HepG2 (cell line): ENCODE data around the gene CDK2AP2. TPM values are rescaled to one million over a fixed set of nuclear protein-coding genes. Genes with fewer than 3 reads are reported as not detected.

ENCODE experiments used
- ARNTL ChIP-seq: sonication (generic); formaldehyde crosslinking; IDR thresholded peaks from 2 replicates; pipeline ENCODE4 v1.4.0; 2020; ENCODE audit warnings: mild to moderate bottlenecking, missing genetic modification reagents
- ATF7-NPFF ChIP-seq: sonication (generic); formaldehyde crosslinking; IDR thresholded peaks from 2 replicates; pipeline ENCODE4 v1.8.1; 2023; ENCODE audit warnings: mild to moderate bottlenecking, low read depth, missing genetic modification reagents, moderate library complexity
- BRD4 ChIP-seq: sonication (generic); formaldehyde crosslinking; IDR thresholded peaks from 2 replicates; pipeline ENCODE4 v1.4.0; 2020; ENCODE audit warnings: missing genetic modification reagents
- FIP1L1 ChIP-seq: fragments of 200-400 bp; formaldehyde crosslinking; IDR thresholded peaks from 2 replicates; pipeline ENCODE4 v1.6.1; 2018; ENCODE audit warnings: low read depth, mild to moderate bottlenecking, low read length, moderate library complexity, borderline replicate concordance; ENCODE audit not compliant: insufficient read depth
- KMT2B ChIP-seq: IDR thresholded peaks from 2 replicates; pipeline ENCODE4 v1.6.1; 2016; ENCODE audit warnings: missing genetic modification reagents, missing compliant biosample characterization
- MAFG ChIP-seq: sonication (generic); formaldehyde crosslinking; IDR thresholded peaks from 2 replicates; pipeline ENCODE4 v1.5.1; 2020; ENCODE audit warnings: mild to moderate bottlenecking, missing genetic modification reagents
- PTBP1 ChIP-seq: fragments of 200-400 bp; formaldehyde crosslinking; IDR thresholded peaks from 2 replicates; pipeline ENCODE4 v1.6.1; 2018; ENCODE audit warnings: low read length, low read depth; ENCODE audit not compliant: poor library complexity, severe bottlenecking
- RBFOX2 ChIP-seq: fragments of 200-400 bp; formaldehyde crosslinking; IDR thresholded peaks from 2 replicates; pipeline ENCODE4 v1.6.1; 2017; ENCODE audit warnings: low read depth, mild to moderate bottlenecking, low read length
- TARDBP ChIP-seq: sonication (generic); formaldehyde crosslinking; IDR thresholded peaks from 2 replicates; pipeline ENCODE4 v1.8.0; 2022; ENCODE audit warnings: mild to moderate bottlenecking, missing genetic modification reagents
- TCF12 ChIP-seq, 2 experiments: fragments of 450-650 bp in 1 of 2; sonication (generic) in 1 of 2; formaldehyde crosslinking in 1 of 2; IDR thresholded peaks; 2 replicates each; pipeline versions ENCODE4 v1.6.1 to v1.8.0; 2017 to 2022; ENCODE audit warnings: antibody characterized with exemption in 1 of 2, mild to moderate bottlenecking in 1 of 2, missing genetic modification reagents in 1 of 2, moderate library complexity in 1 of 2
- XRCC5 ChIP-seq: fragments of 200-400 bp; formaldehyde crosslinking; optimal IDR thresholded peaks from 2 replicates; pipeline ENCODE3; 2017; ENCODE audit warnings: mild to moderate bottlenecking, low read length
- ZC3H4 ChIP-seq: sonication (generic); formaldehyde crosslinking; IDR thresholded peaks from 2 replicates; pipeline ENCODE4 v1.4.0; 2020; ENCODE audit warnings: missing genetic modification reagents, borderline replicate concordance
- ZNF629 ChIP-seq: sonication (generic); formaldehyde crosslinking; conservative IDR thresholded peaks from 2 replicates; pipeline ENCODE4 v1.5.0; 2020; ENCODE audit warnings: missing genetic modification reagents
- ZNF660 ChIP-seq: sonication (generic); formaldehyde crosslinking; IDR thresholded peaks from 2 replicates; pipeline ENCODE4 v1.5.1; 2020; ENCODE audit warnings: mild to moderate bottlenecking, low read depth, missing genetic modification reagents, borderline replicate concordance
- ZSCAN29 ChIP-seq: sonication (generic); formaldehyde crosslinking; conservative IDR thresholded peaks from 2 replicates; pipeline ENCODE4 v1.4.0; 2020; ENCODE audit warnings: mild to moderate bottlenecking, missing genetic modification reagents
- polyA plus RNA-seq, 8 experiments: library from polyadenylated mRNA; depleted of rRNA in 3 of 8; stranded (reverse) in 7 of 8; unstranded in 1 of 8; fragments of >200 nt; fragmentation: Illumina TruSeq in 4 of 8; extraction: Trizol in 4 of 8; gene quantifications; 2 replicates each; pipeline versions ENCODE4 v1.2.1 to v1.2.3, GENCODE V29; 2011 to 2016; ENCODE audit warnings: low read depth in 4 of 8, missing spikeins in 1 of 8, mixed read lengths in 1 of 8; ENCODE audit not compliant: insufficient read depth in 1 of 8
- total RNA-seq, 5 experiments: library from RNA; depleted of rRNA; stranded (reverse); fragments of >200 nt; fragmentation: Illumina TruSeq; extraction: Trizol; gene quantifications; 2 replicates each; pipeline ENCODE4 v1.2.3, GENCODE V29; 2016; ENCODE audit warnings: low read depth in 1 of 5
- TF ChIP-seq, protein P1 (sequence below): sonication (generic); formaldehyde crosslinking; IDR thresholded peaks from 2 replicates; pipeline ENCODE4 v1.9.0; 2022; ENCODE audit warnings: missing genetic modification reagents, mild to moderate bottlenecking, borderline replicate concordance
- TF ChIP-seq, protein P2 (sequence below): IDR thresholded peaks from 2 replicates; pipeline ENCODE4 v1.6.1; 2018; ENCODE audit warnings: missing genetic modification reagents, mild to moderate bottlenecking, missing compliant biosample characterization
- TF ChIP-seq, protein P3 (sequence below): sonication (generic); formaldehyde crosslinking; IDR thresholded peaks from 2 replicates; pipeline ENCODE4 v1.4.0; 2020; ENCODE audit warnings: mild to moderate bottlenecking, missing genetic modification reagents, borderline replicate concordance
- TF ChIP-seq, protein P4 (sequence below): sonication (generic); formaldehyde crosslinking; conservative IDR thresholded peaks from 2 replicates; pipeline ENCODE4 v1.8.0; 2022; ENCODE audit warnings: missing genetic modification reagents
- TF ChIP-seq, protein P5 (sequence below): sonication (generic); formaldehyde crosslinking; IDR thresholded peaks from 2 replicates; pipeline ENCODE4 v1.5.0; 2020; ENCODE audit warnings: missing genetic modification reagents, mild to moderate bottlenecking, borderline replicate concordance

CDK2AP2 gene
- total and polyA plus RNA-seq, 2 of the 13 experiments (the other 11 are each of a cell fraction or from before 2014, with no cell fraction given) = 15.0 to 23.2 TPM

DNA sequence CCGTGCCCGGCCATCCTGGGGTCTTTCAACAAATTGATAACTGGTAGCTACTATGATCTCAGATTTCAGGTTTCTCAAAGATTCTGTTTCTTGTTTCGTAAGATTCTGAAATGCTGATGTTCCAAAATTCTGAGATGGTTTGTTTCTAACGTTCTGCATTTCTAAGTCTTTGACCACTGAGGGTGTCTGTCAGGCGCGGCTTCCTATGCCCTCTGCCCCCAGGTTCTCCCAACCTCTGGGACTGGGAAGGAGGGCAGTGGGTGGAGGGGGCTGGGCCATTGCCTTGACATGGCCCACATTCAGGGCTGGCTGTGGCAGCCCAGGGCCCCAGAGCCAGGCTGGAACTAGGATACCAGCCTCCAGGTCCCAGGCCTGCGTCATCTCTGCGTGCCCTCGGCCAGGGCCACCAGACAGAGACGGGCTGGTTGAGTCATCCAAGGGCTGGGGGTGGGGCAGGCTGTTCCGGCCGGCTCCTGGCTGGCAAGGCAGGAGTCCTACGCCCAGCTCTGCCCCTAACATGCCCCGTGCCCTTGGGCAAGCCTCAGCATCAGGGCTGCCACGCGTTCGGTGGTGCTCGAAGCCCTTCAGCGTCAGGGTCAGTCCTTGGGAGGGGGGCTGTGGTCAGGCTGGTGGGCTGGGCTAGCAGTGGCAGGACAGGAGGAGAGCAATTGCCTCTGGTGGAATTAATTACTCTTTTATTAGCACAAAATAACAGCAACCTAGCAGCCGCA, 44.1 kb downstream of the CDK2AP2 start (continued):
- TF ChIP-seq TCF12 (IDR thresholded peaks at IDR 0.05) = no peak
- TF ChIP-seq TCF12 (CRISPR knock-in tag; IDR thresholded peaks at IDR 0.05) = no peak
- TF ChIP-seq, protein P1, sequence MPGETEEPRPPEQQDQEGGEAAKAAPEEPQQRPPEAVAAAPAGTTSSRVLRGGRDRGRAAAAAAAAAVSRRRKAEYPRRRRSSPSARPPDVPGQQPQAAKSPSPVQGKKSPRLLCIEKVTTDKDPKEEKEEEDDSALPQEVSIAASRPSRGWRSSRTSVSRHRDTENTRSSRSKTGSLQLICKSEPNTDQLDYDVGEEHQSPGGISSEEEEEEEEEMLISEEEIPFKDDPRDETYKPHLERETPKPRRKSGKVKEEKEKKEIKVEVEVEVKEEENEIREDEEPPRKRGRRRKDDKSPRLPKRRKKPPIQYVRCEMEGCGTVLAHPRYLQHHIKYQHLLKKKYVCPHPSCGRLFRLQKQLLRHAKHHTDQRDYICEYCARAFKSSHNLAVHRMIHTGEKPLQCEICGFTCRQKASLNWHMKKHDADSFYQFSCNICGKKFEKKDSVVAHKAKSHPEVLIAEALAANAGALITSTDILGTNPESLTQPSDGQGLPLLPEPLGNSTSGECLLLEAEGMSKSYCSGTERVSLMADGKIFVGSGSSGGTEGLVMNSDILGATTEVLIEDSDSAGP = peak; percentile 74; the same call in 1 of the 2 replicates
- TF ChIP-seq ZNF629 = no peak
- no peak for TF ChIP-seq ZSCAN29 (CRISPR knock-in tag)
- no peak for TF ChIP-seq ZNF660
- TF ChIP-seq, protein P2, sequence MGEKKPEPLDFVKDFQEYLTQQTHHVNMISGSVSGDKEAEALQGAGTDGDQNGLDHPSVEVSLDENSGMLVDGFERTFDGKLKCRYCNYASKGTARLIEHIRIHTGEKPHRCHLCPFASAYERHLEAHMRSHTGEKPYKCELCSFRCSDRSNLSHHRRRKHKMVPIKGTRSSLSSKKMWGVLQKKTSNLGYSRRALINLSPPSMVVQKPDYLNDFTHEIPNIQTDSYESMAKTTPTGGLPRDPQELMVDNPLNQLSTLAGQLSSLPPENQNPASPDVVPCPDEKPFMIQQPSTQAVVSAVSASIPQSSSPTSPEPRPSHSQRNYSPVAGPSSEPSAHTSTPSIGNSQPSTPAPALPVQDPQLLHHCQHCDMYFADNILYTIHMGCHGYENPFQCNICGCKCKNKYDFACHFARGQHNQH = peak; percentile 60
- TF ChIP-seq ATF7-NPFF (CRISPR knock-in tag) = peak; percentile 76; the same call in 1 of the 2 replicates
- TF ChIP-seq ZC3H4 = peak; percentile 95; the same call in 1 of the 2 replicates
- no peak for TF ChIP-seq XRCC5
- TF ChIP-seq, protein P3, sequence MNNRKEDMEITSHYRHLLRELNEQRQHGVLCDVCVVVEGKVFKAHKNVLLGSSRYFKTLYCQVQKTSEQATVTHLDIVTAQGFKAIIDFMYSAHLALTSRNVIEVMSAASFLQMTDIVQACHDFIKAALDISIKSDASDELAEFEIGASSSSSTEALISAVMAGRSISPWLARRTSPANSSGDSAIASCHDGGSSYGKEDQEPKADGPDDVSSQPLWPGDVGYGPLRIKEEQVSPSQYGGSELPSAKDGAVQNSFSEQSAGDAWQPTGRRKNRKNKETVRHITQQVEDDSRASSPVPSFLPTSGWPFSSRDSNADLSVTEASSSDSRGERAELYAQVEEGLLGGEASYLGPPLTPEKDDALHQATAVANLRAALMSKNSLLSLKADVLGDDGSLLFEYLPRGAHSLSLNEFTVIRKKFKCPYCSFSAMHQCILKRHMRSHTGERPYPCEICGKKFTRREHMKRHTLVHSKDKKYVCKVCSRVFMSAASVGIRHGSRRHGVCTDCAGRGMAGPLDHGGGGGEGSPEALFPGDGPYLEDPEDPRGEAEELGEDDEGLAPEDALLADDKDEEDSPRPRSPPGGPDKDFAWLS (CRISPR knock-in tag) = no peak
- 0 out of 2 replicates have a peak, but pooled peaks have one; percentile 61 for TF ChIP-seq FIP1L1
- peak; percentile 68; the same call in 1 of the 2 replicates for TF ChIP-seq RBFOX2
- no peak for TF ChIP-seq PTBP1
- no peak for TF ChIP-seq MAFG (CRISPR knock-in tag)
- TF ChIP-seq ARNTL = no peak
- TF ChIP-seq TARDBP (CRISPR knock-in tag) = no peak
- no peak for TF ChIP-seq BRD4 (CRISPR knock-in tag)
- TF ChIP-seq, protein P4, sequence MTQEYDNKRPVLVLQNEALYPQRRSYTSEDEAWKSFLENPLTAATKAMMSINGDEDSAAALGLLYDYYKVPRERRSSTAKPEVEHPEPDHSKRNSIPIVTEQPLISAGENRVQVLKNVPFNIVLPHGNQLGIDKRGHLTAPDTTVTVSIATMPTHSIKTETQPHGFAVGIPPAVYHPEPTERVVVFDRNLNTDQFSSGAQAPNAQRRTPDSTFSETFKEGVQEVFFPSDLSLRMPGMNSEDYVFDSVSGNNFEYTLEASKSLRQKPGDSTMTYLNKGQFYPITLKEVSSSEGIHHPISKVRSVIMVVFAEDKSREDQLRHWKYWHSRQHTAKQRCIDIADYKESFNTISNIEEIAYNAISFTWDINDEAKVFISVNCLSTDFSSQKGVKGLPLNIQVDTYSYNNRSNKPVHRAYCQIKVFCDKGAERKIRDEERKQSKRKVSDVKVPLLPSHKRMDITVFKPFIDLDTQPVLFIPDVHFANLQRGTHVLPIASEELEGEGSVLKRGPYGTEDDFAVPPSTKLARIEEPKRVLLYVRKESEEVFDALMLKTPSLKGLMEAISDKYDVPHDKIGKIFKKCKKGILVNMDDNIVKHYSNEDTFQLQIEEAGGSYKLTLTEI (CRISPR knock-in tag) = no peak
- TF ChIP-seq, protein P5, sequence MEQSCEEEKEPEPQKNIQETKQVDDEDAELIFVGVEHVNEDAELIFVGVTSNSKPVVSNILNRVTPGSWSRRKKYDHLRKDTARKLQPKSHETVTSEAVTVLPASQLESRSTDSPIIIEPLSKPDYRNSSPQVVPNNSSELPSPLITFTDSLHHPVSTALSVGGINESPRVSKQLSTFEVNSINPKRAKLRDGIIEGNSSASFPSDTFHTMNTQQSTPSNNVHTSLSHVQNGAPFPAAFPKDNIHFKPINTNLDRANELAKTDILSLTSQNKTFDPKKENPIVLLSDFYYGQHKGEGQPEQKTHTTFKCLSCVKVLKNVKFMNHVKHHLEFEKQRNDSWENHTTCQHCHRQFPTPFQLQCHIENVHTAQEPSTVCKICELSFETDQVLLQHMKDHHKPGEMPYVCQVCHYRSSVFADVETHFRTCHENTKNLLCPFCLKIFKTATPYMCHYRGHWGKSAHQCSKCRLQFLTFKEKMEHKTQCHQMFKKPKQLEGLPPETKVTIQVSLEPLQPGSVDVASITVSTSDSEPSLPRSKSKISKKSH (CRISPR knock-in tag) = peak; percentile 74; the same call in 1 of the 2 replicates
- TF ChIP-seq KMT2B (CRISPR knock-in tag) = no peak
